ENCODE data around the gene METTL25. TPM values are rescaled to one million over a fixed set of nuclear protein-coding genes. Genes with fewer than 3 reads are reported as not detected.

METTL25 gene
- total and polyA plus RNA-seq, 2 of the 8 experiments (the other 6 are each of a cell fraction or from before 2014, with no cell fraction given): 2.4 to 8.3 TPM

GRCh38 chr12:82319276-82319675, 39.1 kb upstream of the METTL25 start:
- H3K27ac ChIP-seq (ENCODE audit: low read depth, low read length): no peak overlapping the region
- H3K23me2 ChIP-seq (ENCODE audit: low read depth, low read length): no peaks in the 10 kb centered on the region
- H3K79me1 ChIP-seq (ENCODE audit: low read depth, low read length): no peaks in the 10 kb centered on the region
- no peak overlapping the region for H3K23ac ChIP-seq (ENCODE audit: insufficient read length)
- no peaks in the 10 kb centered on the region for H3K36me3 ChIP-seq (ENCODE audit: control insufficient read depth in 2 of 4, insufficient read depth in 4 of 4, low read length in 3 of 4)
- H3K9me3 ChIP-seq (ENCODE audit: insufficient read depth in 2 of 2, low read depth in 1 of 2, low read length in 1 of 2): no peaks in the 10 kb centered on the region
- H3K18ac ChIP-seq (ENCODE audit: extremely low read depth, low read length): no peak overlapping the region
- no peak overlapping the region for H2BK12ac ChIP-seq (ENCODE audit: low read depth, low read length)
- H4K91ac ChIP-seq (replicated peaks; ENCODE audit: insufficient read length, low read length): no peak overlapping the region
- no peak overlapping the region for H2BK20ac ChIP-seq (ENCODE audit: low read length)
- H3K79me2 ChIP-seq (ENCODE audit: control insufficient read depth in 1 of 2, insufficient read depth in 2 of 2, low read length in 2 of 2): no peaks in the 10 kb centered on the region
- H2AK5ac ChIP-seq (ENCODE audit: low read depth, low read length): no peak overlapping the region
- no peaks in the 10 kb centered on the region for H3K27me3 ChIP-seq (replicated peaks in 1 of 4; ENCODE audit: control insufficient read depth in 3 of 4, extremely low read depth in 1 of 4, insufficient read depth in 3 of 4, low read length in 3 of 4)
- DNase-seq (ENCODE audit: low read depth in 1 of 2, low spot score in 2 of 2): no peak
- H4K20me1 ChIP-seq (replicated peaks in 1 of 2; ENCODE audit: control insufficient read depth in 1 of 2, insufficient read depth in 2 of 2, low read length in 2 of 2): no peaks in the 10 kb centered on the region
- H3K4me3 ChIP-seq (ENCODE audit: extremely low read depth in 1 of 4, insufficient read depth in 2 of 4, low read depth in 3 of 4, low read length in 4 of 4): no peak overlapping the region
- no peak for FAIRE-seq
- no peak overlapping the region for H4K8ac ChIP-seq (ENCODE audit: extremely low read depth, insufficient read depth, low read length)
- H3K4me1 ChIP-seq (replicated peaks in 1 of 4; ENCODE audit: control insufficient read depth in 3 of 4, insufficient read depth in 4 of 4, low read length in 3 of 4): peaks cover 0 to 4% (median 0%) of the 10 kb centered on the region in 4 experiments; a peak in 2 of 7 replicates
- no peak overlapping the region for H2BK120ac ChIP-seq (replicated peaks; ENCODE audit: low read depth, low read length)
- H2AFZ ChIP-seq (ENCODE audit: low read length): no peak overlapping the region
- 96% methylated on average over 1 of the region's 1 CpG; no CpG with 5 or more reads in 1 of the 2 experiments for WGBS, 2 experiments (ENCODE audit: extremely low coverage in 1 of 2, insufficient coverage in 1 of 2, insufficient read length in 1 of 2, insufficient replicate concordance in 2 of 2, low coverage in 1 of 2, low lambda C conversion rate in 2 of 2, missing lambda C conversion rate in 1 of 2)
- H4K5ac ChIP-seq (ENCODE audit: insufficient read length, low read depth, low read length): no peak overlapping the region
- H3K14ac ChIP-seq (ENCODE audit: insufficient read length): no peak overlapping the region
- no peak overlapping the region for H3K56ac ChIP-seq (replicated peaks; ENCODE audit: insufficient read length, low read depth, low read length)
- H3K4ac ChIP-seq (replicated peaks; ENCODE audit: insufficient read length, low read depth, low read length): no peak overlapping the region
- H2BK5ac ChIP-seq (ENCODE audit: low read depth, low read length): no peak overlapping the region
- no peak overlapping the region for H2BK15ac ChIP-seq (ENCODE audit: low read length)
- POLR2A ChIA-PET (ENCODE audit: partially characterized antibody): no interaction called here
- no peak overlapping the region for H3K9ac ChIP-seq (replicated peaks in 1 of 4; ENCODE audit: extremely low read depth in 1 of 4, low read depth in 3 of 4, low read length in 3 of 4)
- CTCF ChIA-PET (ENCODE audit: partially characterized antibody): no interaction called here
- H3K4me2 ChIP-seq (ENCODE audit: insufficient read depth in 1 of 2, low read depth in 2 of 2, low read length in 2 of 2): no peak overlapping the region
- TF ChIP-seq SRF (IDR thresholded peaks at IDR 0.05; ENCODE audit: low read depth, low read length) (no peak), SIN3A (conservative IDR thresholded peaks at IDR 0.05 in 1 of 2, IDR thresholded peaks at IDR 0.05 in 1 of 2; ENCODE audit: low read depth in 1 of 2, low read length in 2 of 2) (no peak), NANOG (IDR thresholded peaks at IDR 0.05; ENCODE audit: insufficient read depth, low read depth, low read length, poor library complexity, severe bottlenecking) (no peak)
